Smooth muscle cell (in vitro differentiated cells): ENCODE results near the gene DCC. TPM values are rescaled to one million over a fixed set of nuclear protein-coding genes. Genes with fewer than 3 reads are reported as not detected.
"Not testable (repeated sequence)": the region's sequence is repeated elsewhere in the genome, so short reads cannot be mapped to it uniquely, and the experiment has no call there.

Experiments
- DNase-seq: peaks from one replicate; lab custom pipeline; 2025; ENCODE audit not compliant: unreplicated experiment; lab: John Stamatoyannopoulos, UW
- H2AFZ ChIP-seq: fragments of 200-600 bp; sonication (generic); 2 replicates; pipeline ENCODE4 v1.6.0; 2016; ENCODE audit warnings: antibody characterized with exemption, low read depth, mild to moderate bottlenecking
- H3F3A ChIP-seq: fragments of 200-600 bp; sonication (generic); 2 replicates; pipeline ENCODE4 v1.6.0; 2017; ENCODE audit warnings: antibody characterized with exemption, low read depth
- H3K27ac ChIP-seq: fragments of 200-600 bp; sonication (generic); 2 replicates; pipeline ENCODE4 v1.5.1; 2016; ENCODE audit warnings: low read depth, mild to moderate bottlenecking
- H3K27me3 ChIP-seq: fragments of 200-600 bp; sonication (generic); 2 replicates; pipeline ENCODE4 v1.6.1; 2016; ENCODE audit warnings: low read depth, mild to moderate bottlenecking
- H3K36me3 ChIP-seq: fragments of 200-600 bp; sonication (generic); 2 replicates; pipeline ENCODE4 v1.5.1; 2016; ENCODE audit warnings: low read depth
- H3K4me1 ChIP-seq: fragments of 200-600 bp; sonication (generic); 2 replicates; pipeline ENCODE4 v1.5.1; 2016; ENCODE audit warnings: low read depth
- H3K4me2 ChIP-seq: fragments of 200-600 bp; sonication (generic); 2 replicates; pipeline ENCODE4 v1.6.0; 2016; ENCODE audit warnings: mild to moderate bottlenecking
- H3K4me3 ChIP-seq: fragments of 200-600 bp; sonication (generic); 2 replicates; pipeline ENCODE4 v1.5.1; 2016; ENCODE audit warnings: mild to moderate bottlenecking
- H3K79me2 ChIP-seq: fragments of 200-600 bp; sonication (generic); 2 replicates; pipeline ENCODE4 v1.6.0; 2016; ENCODE audit warnings: low read depth, mild to moderate bottlenecking
- H3K9ac ChIP-seq: fragments of 200-600 bp; sonication (generic); 2 replicates; pipeline ENCODE4 v1.6.0; 2016; ENCODE audit warnings: low read depth
- H3K9me3 ChIP-seq: fragments of 200-600 bp; sonication (generic); replicated peaks from 2 replicates; pipeline ENCODE4 v1.5.1; 2016; ENCODE audit warnings: low read depth
- H4K20me1 ChIP-seq: fragments of 200-600 bp; sonication (generic); 2 replicates; pipeline ENCODE4 v1.6.0; 2016; ENCODE audit warnings: low read depth
- CTCF ChIP-seq: fragments of 200-600 bp; sonication (generic); IDR thresholded peaks from 2 replicates; pipeline ENCODE4 v1.5.1; 2017; ENCODE audit warnings: borderline replicate concordance, mild to moderate bottlenecking, antibody characterized with exemption; ENCODE audit not compliant: insufficient read depth, poor library complexity, severe bottlenecking
- WGBS: methylation state at CpG from one replicate; pipeline ENCODE4 v1.1.7; 2016; ENCODE audit warnings: low lambda C conversion rate; 5-methylcytosine and 5-hydroxymethylcytosine counted together
- polyA plus RNA-seq: library from polyadenylated mRNA; unstranded; fragments of >200 nt; fragmentation: Nextera tagmentation; extraction: Ambion mirVana; gene quantifications from 2 replicates; pipeline ENCODE4 v1.2.1, GENCODE V29; 2016
- total RNA-seq: library from RNA; depleted of rRNA; stranded (reverse); fragments of >200 nt; gene quantifications from 2 replicates; pipeline ENCODE4 v1.2.3, GENCODE V29; 2014

Gene DCC
- total and polyA plus RNA-seq, 2 experiments from 2014 or later = not detected

GRCh38 chr18:53458268-53458667 lies 1118.3 kb downstream of the DCC start:
- no peaks in the 10 kb centered on the region for H4K20me1 ChIP-seq
- H3K4me3 ChIP-seq = no peak overlapping the region
- H3K27me3 ChIP-seq = no peaks in the 10 kb centered on the region
- no peaks in the 10 kb centered on the region for H3K79me2 ChIP-seq
- TF ChIP-seq CTCF = no peak
- H3K9ac ChIP-seq = no peak overlapping the region
- no peaks in the 10 kb centered on the region for H3K9me3 ChIP-seq
- DNase-seq = no peak
- H3K36me3 ChIP-seq = no peaks in the 10 kb centered on the region
- no peaks in the 10 kb centered on the region for H3F3A ChIP-seq
- no peak overlapping the region for H3K27ac ChIP-seq
- H3K4me1 ChIP-seq = peaks cover 3% of the 10 kb centered on the region
- no peak overlapping the region for H3K4me2 ChIP-seq
- no peak overlapping the region for H2AFZ ChIP-seq

GRCh38 chr18:53458944-53459580 lies 1119.1 kb downstream of the DCC start:
- 66% methylated on average over 5 of the region's 5 CpGs for WGBS
- DNase-seq = no peak
- Histone ChIP-seq H3F3A (no peaks in the 10 kb centered on the region), H3K27ac (no peak overlapping the region), H3K4me2 (no peak overlapping the region), H4K20me1 (no peaks in the 10 kb centered on the region), H3K9ac (no peak overlapping the region), H2AFZ (no peak overlapping the region), H3K36me3 (no peaks in the 10 kb centered on the region), H3K79me2 (no peaks in the 10 kb centered on the region), H3K4me1 (peaks cover 3% of the 10 kb centered on the region), H3K9me3 (no peaks in the 10 kb centered on the region), H3K4me3 (no peak overlapping the region), H3K27me3 (no peaks in the 10 kb centered on the region)
- no peak for TF ChIP-seq CTCF

- Histone ChIP-seq H3K4me3 (no peak overlapping the region), H3K27ac (no peak overlapping the region), H3K9ac (no peak overlapping the region), H3K9me3 (no peaks in the 10 kb centered on the region), H3K27me3 (no peaks in the 10 kb centered on the region), H3K4me1 (no peaks in the 10 kb centered on the region), H2AFZ (no peak overlapping the region), H3K36me3 (no peaks in the 10 kb centered on the region), H3K79me2 (no peaks in the 10 kb centered on the region), H3K4me2 (no peak overlapping the region), H4K20me1 (no peaks in the 10 kb centered on the region), H3F3A (no peaks in the 10 kb centered on the region)
- 93% methylated on average over 5 of the region's 5 CpGs for WGBS
- TF ChIP-seq CTCF = no peak
- no peak for DNase-seq
Observed at GRCh38 chr18:53467756-53468155, 1127.8 kb downstream of the DCC start.

- not testable (repeated sequence) for DNase-seq, H3K79me2 ChIP-seq, H3K4me2 ChIP-seq, H3K4me3 ChIP-seq, H3K27me3 ChIP-seq, H3K9me3 ChIP-seq, H2AFZ ChIP-seq, H3K27ac ChIP-seq, H3K36me3 ChIP-seq, H3F3A ChIP-seq, H3K4me1 ChIP-seq, H4K20me1 ChIP-seq, H3K9ac ChIP-seq
- 96% methylated on average over 2 of the region's 2 CpGs for WGBS
Observed at GRCh38 chr18:53468173-53468572, 1128.2 kb downstream of the DCC start.
